DOHH2 (cell line): Measurements from ENCODE around the gene YPEL1.

ENCODE experiments used
- CTCF ChIP-seq: fragments of 200-600 bp; sonication (generic); IDR thresholded peaks from one replicate; pipeline ENCODE4 v1.5.1; 2014; ENCODE audit warnings: antibody characterized with exemption, mild to moderate bottlenecking, low read depth, low read length; ENCODE audit not compliant: poor library complexity, severe bottlenecking
- EZH2phosphoT487 ChIP-seq: fragments of 200-600 bp; sonication (generic); IDR thresholded peaks from 2 replicates; pipeline ENCODE4 v1.6.1; 2017; ENCODE audit warnings: borderline replicate concordance, mild to moderate bottlenecking, antibody characterized with exemption, low read length, moderate library complexity, mixed read lengths

- TF ChIP-seq CTCF (no peak), EZH2phosphoT487 (no peak)
Observed at GRCh38 chr22:21699643-21700042, 36.0 kb downstream of the YPEL1 start.
